ENCODE results near the gene ACOT4. TPM values are rescaled to one million over a fixed set of nuclear protein-coding genes. Genes with fewer than 3 reads are reported as not detected.

Gene ACOT4
- total RNA-seq (2014; rRNA removed; shearing (Covaris generic)) (1.6 and 3.7 TPM in 2 replicates), polyA plus RNA-seq (2016; fragmentation: Nextera tagmentation; extraction: Ambion mirVana) (0.97 and 1.0 TPM in 2 replicates)
- long read RNA-seq, partial matches to known transcripts = 0 of 3 reads
- long read RNA-seq, other reads (novel, unspliced or antisense) = 0 of 3 reads

DNA sequence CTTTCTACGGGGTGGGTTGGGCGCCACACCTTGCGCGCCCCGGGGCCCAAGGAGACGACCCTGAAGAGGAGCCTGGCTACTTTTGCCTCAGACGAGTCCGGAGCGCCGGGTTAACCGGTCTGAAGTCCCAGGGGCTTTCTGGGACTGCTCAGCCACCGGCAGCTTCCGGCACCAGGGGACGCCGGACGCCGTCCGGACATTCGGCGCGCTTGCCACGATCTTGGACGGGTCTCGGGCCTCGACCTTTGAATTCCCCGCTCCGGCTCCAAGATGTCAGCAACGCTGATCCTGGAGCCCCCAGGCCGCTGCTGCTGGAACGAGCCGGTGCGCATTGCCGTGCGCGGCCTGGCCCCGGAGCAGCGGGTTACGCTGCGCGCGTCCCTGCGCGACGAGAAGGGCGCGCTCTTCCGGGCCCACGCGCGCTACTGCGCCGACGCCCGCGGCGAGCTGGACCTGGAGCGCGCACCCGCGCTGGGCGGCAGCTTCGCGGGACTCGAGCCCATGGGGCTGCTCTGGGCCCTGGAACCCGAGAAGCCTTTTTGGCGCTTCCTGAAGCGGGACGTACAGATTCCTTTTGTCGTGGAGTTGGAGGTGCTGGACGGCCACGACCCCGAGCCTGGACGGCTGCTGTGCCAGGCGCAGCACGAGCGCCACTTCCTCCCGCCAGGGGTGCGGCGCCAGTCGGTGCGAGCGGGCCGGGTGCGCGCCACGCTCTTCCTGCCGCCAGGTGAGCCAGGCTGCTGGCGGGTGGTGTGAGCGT lies at the start of gene ACOT4:
TSS of gene ACOT4 (plus strand) at position 184 of the 760 bp plus-strand sequence. CDS start at position 271, 87 bp downstream.
- Mint-ChIP-seq H3K4me3 (peak within 1 kb of the TSS; percentile 67), H3K27me3 (ENCODE audit: insufficient read depth, low read depth, poor library complexity) (peaks cover 18% of the 10 kb centered on the region), H3K4me1 (no peaks in the 10 kb centered on the region), H3K36me3 (ENCODE audit: low read depth) (peaks cover 7% of the 10 kb centered on the region; the same call in 1 of the 3 replicates), H3K9me3 (peaks cover 5% of the 10 kb centered on the region; the same call in 1 of the 3 replicates), H3K27ac (no peak within 1 kb of the TSS)
- Histone ChIP-seq H3K27me3 (ENCODE audit: insufficient read depth) (peaks cover 24% of the 10 kb centered on the region), H3K4me1 (ENCODE audit: insufficient read depth) (no peaks in the 10 kb centered on the region), H3K36me3 (ENCODE audit: insufficient read depth) (no peaks in the 10 kb centered on the region), H3K4me3 (peak within 1 kb of the TSS; percentile 77), H3K79me2 (replicated peaks; ENCODE audit: insufficient read depth) (no peaks in the 10 kb centered on the region), H3K9me2 (ENCODE audit: insufficient read depth) (no peaks in the 10 kb centered on the region), H3K27ac (ENCODE audit: low read depth) (no peak within 1 kb of the TSS), H4K20me1 (replicated peaks; ENCODE audit: insufficient read depth) (no peaks in the 10 kb centered on the region; the same call in 1 of the 2 replicates), H3F3A (replicated peaks; ENCODE audit: low read depth) (peaks cover 4% of the 10 kb centered on the region; the same call in 1 of the 2 replicates), H3K4me2 (peak within 1 kb of the TSS; percentile 83), H2AFZ (peak within 1 kb of the TSS; percentile 97)
- DNase-seq (ENCODE audit: low spot score) (peak; percentile 73), ATAC-seq (peak; percentile 90)
- TF ChIP-seq, protein P1, sequence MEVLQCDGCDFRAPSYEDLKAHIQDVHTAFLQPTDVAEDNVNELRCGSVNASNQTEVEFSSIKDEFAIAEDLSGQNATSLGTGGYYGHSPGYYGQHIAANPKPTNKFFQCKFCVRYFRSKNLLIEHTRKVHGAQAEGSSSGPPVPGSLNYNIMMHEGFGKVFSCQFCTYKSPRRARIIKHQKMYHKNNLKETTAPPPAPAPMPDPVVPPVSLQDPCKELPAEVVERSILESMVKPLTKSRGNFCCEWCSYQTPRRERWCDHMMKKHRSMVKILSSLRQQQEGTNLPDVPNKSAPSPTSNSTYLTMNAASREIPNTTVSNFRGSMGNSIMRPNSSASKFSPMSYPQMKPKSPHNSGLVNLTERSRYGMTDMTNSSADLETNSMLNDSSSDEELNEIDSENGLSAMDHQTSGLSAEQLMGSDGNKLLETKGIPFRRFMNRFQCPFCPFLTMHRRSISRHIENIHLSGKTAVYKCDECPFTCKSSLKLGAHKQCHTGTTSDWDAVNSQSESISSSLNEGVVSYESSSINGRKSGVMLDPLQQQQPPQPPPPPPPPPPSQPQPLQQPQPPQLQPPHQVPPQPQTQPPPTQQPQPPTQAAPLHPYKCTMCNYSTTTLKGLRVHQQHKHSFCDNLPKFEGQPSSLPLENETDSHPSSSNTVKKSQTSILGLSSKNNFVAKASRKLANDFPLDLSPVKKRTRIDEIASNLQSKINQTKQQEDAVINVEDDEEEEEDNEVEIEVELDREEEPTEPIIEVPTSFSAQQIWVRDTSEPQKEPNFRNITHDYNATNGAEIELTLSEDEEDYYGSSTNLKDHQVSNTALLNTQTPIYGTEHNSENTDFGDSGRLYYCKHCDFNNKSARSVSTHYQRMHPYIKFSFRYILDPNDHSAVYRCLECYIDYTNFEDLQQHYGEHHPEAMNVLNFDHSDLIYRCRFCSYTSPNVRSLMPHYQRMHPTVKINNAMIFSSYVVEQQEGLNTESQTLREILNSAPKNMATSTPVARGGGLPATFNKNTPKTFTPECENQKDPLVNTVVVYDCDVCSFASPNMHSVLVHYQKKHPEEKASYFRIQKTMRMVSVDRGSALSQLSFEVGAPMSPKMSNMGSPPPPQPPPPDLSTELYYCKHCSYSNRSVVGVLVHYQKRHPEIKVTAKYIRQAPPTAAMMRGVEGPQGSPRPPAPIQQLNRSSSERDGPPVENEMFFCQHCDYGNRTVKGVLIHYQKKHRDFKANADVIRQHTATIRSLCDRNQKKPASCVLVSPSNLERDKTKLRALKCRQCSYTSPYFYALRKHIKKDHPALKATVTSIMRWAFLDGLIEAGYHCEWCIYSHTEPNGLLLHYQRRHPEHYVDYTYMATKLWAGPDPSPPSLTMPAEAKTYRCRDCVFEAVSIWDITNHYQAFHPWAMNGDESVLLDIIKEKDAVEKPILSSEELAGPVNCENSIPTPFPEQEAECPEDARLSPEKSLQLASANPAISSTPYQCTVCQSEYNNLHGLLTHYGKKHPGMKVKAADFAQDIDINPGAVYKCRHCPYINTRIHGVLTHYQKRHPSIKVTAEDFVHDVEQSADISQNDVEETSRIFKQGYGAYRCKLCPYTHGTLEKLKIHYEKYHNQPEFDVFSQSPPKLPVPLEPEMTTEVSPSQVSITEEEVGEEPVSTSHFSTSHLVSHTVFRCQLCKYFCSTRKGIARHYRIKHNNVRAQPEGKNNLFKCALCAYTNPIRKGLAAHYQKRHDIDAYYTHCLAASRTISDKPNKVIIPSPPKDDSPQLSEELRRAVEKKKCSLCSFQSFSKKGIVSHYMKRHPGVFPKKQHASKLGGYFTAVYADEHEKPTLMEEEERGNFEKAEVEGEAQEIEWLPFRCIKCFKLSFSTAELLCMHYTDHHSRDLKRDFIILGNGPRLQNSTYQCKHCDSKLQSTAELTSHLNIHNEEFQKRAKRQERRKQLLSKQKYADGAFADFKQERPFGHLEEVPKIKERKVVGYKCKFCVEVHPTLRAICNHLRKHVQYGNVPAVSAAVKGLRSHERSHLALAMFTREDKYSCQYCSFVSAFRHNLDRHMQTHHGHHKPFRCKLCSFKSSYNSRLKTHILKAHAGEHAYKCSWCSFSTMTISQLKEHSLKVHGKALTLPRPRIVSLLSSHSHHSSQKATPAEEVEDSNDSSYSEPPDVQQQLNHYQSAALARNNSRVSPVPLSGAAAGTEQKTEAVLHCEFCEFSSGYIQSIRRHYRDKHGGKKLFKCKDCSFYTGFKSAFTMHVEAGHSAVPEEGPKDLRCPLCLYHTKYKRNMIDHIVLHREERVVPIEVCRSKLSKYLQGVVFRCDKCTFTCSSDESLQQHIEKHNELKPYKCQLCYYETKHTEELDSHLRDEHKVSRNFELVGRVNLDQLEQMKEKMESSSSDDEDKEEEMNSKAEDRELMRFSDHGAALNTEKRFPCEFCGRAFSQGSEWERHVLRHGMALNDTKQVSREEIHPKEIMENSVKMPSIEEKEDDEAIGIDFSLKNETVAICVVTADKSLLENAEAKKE (CRISPR knock-in tag; IDR thresholded peaks at IDR 0.05) = no peak
- TF ChIP-seq JUNB (IDR thresholded peaks at IDR 0.05; ENCODE audit: unreplicated experiment) = no peak
- no peak for TF ChIP-seq ZNF331 (CRISPR knock-in tag; IDR thresholded peaks at IDR 0.05; ENCODE audit: low read depth)
- peak in 1 of 2 experiments; percentile 12; a peak in 2 of 4 replicates for TF ChIP-seq CTCF (conservative IDR thresholded peaks at IDR 0.05; ENCODE audit: low read depth in 2 of 2)
- TF ChIP-seq CREB1 (CRISPR knock-in tag; IDR thresholded peaks at IDR 0.05; ENCODE audit: low read depth) = no peak
- TF ChIP-seq EZH2 (IDR thresholded peaks at IDR 0.05; ENCODE audit: low read depth, unreplicated experiment) = no peak
- no peak for TF ChIP-seq NANOG (IDR thresholded peaks at IDR 0.05; ENCODE audit: borderline replicate concordance)
- TF ChIP-seq, protein P2, sequence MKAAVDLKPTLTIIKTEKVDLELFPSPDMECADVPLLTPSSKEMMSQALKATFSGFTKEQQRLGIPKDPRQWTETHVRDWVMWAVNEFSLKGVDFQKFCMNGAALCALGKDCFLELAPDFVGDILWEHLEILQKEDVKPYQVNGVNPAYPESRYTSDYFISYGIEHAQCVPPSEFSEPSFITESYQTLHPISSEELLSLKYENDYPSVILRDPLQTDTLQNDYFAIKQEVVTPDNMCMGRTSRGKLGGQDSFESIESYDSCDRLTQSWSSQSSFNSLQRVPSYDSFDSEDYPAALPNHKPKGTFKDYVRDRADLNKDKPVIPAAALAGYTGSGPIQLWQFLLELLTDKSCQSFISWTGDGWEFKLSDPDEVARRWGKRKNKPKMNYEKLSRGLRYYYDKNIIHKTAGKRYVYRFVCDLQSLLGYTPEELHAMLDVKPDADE (IDR thresholded peaks at IDR 0.05) = 0 out of 2 replicates have a peak, but pooled peaks have one; percentile 29
- no peak for TF ChIP-seq REST (IDR thresholded peaks at IDR 0.05; ENCODE audit: unreplicated experiment)
- no peak for TF ChIP-seq POLR2AphosphoS5 (IDR thresholded peaks at IDR 0.05; ENCODE audit: low read depth)

Measured in GM23338 (cell line).